GM18505 (cell line): Measurements from ENCODE around the gene PRSS33.

Experiments
- ATAC-seq: cut with Tn5 transposase; IDR thresholded peaks from one replicate; pipeline ENCODE4 v1.9.1; 2021; ENCODE audit not compliant: unreplicated experiment
- POLR2A ChIP-seq: IDR thresholded peaks from 4 replicates; pipeline ENCODE4 v1.6.1; 2011; ENCODE audit warnings: borderline replicate concordance; ENCODE audit not compliant: insufficient read depth, insufficient read length; ENCODE audit errors: extremely low read depth

PRSS33 gene

DNA sequence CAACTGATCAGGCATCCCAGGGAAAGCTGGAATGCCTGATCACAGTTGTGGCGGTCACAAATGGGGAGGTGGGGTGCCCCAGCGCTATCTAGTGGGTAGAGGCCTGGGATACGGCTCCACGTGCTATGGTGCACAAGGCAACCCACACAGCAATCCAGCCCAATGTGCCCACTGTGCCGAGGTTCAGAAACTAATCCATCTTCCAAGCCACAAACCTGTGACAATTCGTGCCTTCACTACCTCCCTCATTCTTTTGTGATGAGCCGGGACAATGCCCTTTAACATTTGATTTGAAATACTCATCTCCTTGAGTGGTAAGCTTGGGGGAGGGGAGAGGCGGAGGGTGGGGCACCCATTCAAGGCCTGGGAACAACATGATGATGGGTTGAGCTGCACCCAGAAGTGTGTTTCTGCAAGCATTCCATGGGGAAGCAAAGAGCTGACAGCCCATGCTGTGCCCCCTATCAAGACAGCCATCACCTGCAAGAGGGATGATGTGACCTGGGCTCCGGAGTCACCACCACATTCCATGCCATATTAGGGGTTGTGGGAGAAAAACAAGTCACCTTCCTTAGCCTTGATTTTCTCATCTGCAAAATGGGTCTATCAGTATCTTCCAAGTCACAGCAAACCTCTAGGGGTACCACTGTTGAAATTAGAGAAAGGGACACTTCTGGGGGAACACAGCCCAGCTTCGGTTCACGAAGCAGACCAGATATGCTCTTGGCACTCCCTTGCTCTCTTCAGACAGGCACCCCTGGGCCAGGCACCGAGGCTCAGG is 14.0 kb downstream of the PRSS33 start:
- no peak for TF ChIP-seq POLR2A
- no peak for ATAC-seq

DNA sequence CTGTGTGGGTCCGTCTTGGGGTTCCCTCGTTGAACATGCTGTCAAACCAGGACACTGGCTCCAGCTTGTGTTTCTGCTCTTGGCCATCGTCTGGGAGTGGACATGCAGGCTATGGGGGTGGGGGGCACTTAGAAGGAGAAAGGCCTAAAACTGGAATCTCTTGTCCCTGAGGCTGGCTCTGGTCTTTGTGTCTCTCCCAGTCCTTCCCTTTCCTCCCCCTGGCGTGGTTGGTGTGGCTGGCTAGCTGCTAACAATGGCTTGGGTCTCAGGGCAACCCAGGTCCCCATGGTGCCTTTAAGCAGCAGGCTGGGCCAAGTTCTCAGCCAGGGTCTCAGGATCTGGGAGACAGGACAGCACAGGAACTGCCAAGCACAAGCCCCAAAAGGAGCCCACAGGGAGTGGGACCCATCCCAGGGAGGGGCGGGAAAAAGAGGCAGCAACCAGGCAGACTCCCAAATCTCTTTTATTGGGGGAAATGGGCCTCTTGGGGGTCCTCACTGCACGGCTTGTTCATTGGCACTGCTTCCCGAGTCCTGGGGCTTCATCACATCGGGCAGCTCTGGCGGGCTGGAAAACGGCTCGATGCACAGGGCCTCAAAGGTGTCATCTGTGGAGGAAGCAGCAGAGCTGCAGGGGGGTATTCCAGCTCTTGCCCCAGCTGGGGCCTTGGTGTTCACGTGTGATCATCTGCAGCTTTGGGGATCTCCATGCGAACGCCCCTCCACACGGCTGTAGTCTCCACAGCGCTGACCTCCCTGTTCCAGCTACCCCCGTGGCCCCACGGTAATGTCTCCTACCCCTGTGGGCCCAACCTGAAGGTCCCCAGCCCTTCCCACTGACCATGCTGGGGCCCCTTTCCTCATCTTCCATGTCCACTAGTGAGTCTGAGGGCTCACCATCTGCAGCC is 15.6 kb downstream of the PRSS33 start:
- TF ChIP-seq POLR2A = no peak
- no peak for ATAC-seq

GRCh38 chr16:2770057-2770951 is 17.1 kb downstream of the PRSS33 start:
- TF ChIP-seq POLR2A = no peak
- ATAC-seq = no peak

DNA sequence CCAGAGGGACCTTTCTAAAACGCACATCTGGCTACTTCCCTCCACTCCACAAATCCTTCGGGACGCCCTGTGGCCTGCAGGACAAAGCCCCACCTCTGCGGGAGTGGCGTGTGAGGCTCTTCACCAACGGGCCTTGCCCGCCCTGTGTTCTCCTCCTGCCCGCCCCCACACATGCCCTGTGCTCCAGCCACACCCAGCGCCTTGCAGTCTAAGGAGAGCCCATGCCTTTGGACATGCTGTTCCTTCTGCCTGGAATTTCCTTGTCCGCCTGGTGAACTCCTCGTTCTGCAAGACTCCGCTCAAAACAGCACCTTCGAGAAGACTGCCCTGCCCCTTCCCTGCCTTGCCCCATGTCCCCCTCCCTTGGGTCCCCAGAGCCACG is 17.7 kb downstream of the PRSS33 start:
- ATAC-seq = no peak
- peak; percentile 2 for TF ChIP-seq POLR2A

DNA sequence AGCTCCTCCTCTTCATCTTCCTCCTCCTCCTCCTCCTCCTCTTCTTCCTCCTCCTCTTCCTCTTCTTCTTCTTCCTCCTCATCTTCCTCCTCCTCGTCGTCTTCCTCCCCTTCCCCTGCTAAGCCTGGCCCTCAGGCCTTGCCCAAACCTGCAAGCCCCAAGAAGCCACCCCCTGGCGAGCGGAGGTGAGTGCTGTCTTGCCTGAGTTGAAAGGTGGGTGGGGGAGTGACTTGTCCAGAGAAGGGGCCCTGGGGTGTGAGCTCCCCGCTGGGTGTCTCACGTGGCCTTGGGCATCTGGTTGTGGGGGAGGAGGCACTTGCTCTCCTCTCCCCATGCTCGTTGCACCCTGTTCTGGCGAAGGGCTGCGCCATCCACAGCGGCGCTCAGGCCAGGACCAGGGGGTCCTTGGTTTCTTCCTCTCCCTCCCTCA is 18.2 kb downstream of the PRSS33 start:
- no peak for ATAC-seq
- TF ChIP-seq POLR2A = peak; percentile 8

DNA sequence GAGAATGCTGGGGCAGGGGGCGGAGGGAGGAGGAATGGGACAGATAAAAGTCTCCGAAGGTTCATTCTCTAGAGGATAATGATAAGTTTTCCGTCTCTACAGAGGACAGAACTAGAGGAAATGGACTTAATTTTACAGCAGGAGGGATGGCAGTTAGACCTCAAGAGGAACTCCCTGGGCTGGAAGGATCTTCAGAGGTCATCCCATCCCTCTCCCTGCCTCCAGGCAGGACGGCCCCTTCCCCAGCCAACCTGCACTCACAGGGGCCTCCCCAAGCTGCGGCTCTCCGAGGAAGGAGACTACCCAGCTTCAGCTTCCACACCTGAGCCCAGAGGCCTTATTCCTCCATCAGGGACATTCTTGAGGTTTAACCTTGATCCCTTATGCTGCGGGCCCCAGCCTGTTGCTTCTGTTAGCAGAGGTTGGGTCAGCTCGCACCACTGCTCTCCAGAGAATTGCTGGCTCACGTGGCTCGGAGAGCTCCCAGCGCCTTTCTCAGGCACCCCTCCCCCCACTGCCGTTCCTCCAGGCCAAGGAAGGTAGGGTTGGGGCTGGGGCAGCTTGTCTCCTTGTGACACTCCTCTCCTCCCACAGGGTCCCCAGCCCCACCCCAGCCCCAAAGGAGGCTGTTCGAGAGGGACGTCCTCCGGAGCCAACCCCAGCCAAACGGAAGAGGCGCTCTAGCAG is 18.8 kb downstream of the PRSS33 start:
- no peak for ATAC-seq
- TF ChIP-seq POLR2A = no peak

- no peak for TF ChIP-seq POLR2A
- no peak for ATAC-seq
Observed at GRCh38 chr16:2767891-2768290, 19.5 kb downstream of the PRSS33 start.

GRCh38 chr16:2767140-2767731 is 20.1 kb downstream of the PRSS33 start:
- ATAC-seq = no peak

GRCh38 chr16:2766430-2767139 is 20.8 kb downstream of the PRSS33 start:
- peak; percentile 32 for TF ChIP-seq POLR2A
- no peak for ATAC-seq

More at GRCh38 chr16:2767140-2767731, 20.1 kb downstream of the PRSS33 start:
- TF ChIP-seq POLR2A = no peak

- TF ChIP-seq POLR2A = no peak
- ATAC-seq = no peak
Observed at GRCh38 chr16:2765462-2766404, 21.6 kb downstream of the PRSS33 start.
